SH-SY5Y (cell line): Measurements from ENCODE around the gene BMAL1.

Source experiments
- GATA2 ChIP-seq: IDR thresholded peaks from 2 replicates; pipeline ENCODE4 v1.6.1; 2011; ENCODE audit warnings: mild to moderate bottlenecking, low read depth, low read length
- GATA3 ChIP-seq: IDR thresholded peaks from 2 replicates; pipeline ENCODE4 v1.6.1; 2011; ENCODE audit warnings: low read depth, mild to moderate bottlenecking, low read length, moderate library complexity

DNA sequence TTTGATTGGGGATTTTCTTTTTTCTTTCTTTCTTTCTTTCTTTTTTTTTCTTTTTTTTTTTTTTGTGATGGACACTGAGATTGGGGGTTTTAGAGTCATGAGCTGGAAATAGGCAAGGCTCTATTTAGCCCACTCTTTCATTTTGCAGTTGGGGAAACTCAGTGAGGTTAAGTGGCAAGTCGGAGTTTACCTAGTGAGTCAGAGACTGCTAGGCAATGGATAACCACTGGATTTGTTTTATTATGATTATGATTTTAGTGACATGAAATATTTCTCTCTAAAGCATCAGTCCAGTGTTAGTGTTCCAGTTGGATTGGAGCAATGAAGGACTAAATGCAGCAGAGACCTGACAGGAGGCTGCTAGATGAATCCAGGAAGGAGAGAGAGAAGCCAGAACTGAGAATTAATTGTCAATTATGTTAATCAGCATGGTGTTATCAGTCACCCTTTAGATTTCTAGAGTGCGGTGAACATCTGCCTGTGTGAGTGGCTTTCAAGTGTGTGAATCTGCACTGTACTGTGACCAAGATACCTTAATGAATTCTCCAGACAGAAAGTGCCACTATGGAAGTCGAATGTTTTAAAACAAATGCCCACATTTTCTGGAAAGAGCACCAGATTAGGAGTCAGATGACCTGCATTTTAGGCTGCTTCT lies 10.9 kb downstream of the BMAL1 start:
- no peak for TF ChIP-seq GATA2
- TF ChIP-seq GATA3 = no peak
